Suppressor macrophage treated with lipopolysaccharide for 1 hour (primary cell): ENCODE results near the gene RLN1.
A peak's percentile ranks its signal among the peaks of the same experiment; 100 is the strongest.
"Not testable (repeated sequence)": the region's sequence is repeated elsewhere in the genome, so short reads cannot be mapped to it uniquely, and the experiment has no call there.

Source experiments
- DNase-seq, 3 donors: peaks; one replicate each; pipeline ENCODE4 v3.0.0-alpha.2; 2020 to 2022

RLN1 gene

GRCh38 chr9:5338992-5339981 is at the start of gene RLN1:
Gene RLN1, minus strand, starts transcription at chr9:5339876. Its CDS starts 130 bp downstream, at chr9:5339746.
- not testable (repeated sequence) for DNase-seq

GRCh38 chr9:5389109-5389732 is 49.5 kb upstream of the RLN1 start:
- peak; percentile 26 to 59 (median 37) for DNase-seq

GRCh38 chr9:5388026-5388819 is 48.5 kb upstream of the RLN1 start:
- peak; percentile 54 to 59 (median 59) for DNase-seq

- DNase-seq: no peak
Measured at GRCh38 chr9:5384436-5384835, 44.8 kb upstream of the RLN1 start.

GRCh38 chr9:5382479-5382878 is 42.8 kb upstream of the RLN1 start:
- DNase-seq: no peak

- DNase-seq: no peak
Measured at GRCh38 chr9:5375790-5376477, 36.3 kb upstream of the RLN1 start.

- DNase-seq: no peak
Measured at GRCh38 chr9:5375091-5375490, 35.4 kb upstream of the RLN1 start.

- no peak for DNase-seq
Measured at GRCh38 chr9:5364294-5365024, 24.8 kb upstream of the RLN1 start.

- DNase-seq: peak in 1 of 3 donors; percentile 2
Measured at GRCh38 chr9:5361326-5362010, 21.8 kb upstream of the RLN1 start.

GRCh38 chr9:5360341-5360740 is 20.7 kb upstream of the RLN1 start:
- no peak for DNase-seq

- no peak for DNase-seq
Measured at GRCh38 chr9:5357431-5358105, 17.9 kb upstream of the RLN1 start.

- DNase-seq: no peak
Measured at GRCh38 chr9:5355817-5356216, 16.1 kb upstream of the RLN1 start.

GRCh38 chr9:5355226-5355625 is 15.6 kb upstream of the RLN1 start:
- no peak for DNase-seq

- no peak for DNase-seq
Measured at GRCh38 chr9:5354184-5354583, 14.5 kb upstream of the RLN1 start.

- DNase-seq: no peak
Measured at GRCh38 chr9:5352637-5353248, 13.1 kb upstream of the RLN1 start.

- no peak for DNase-seq
Measured at GRCh38 chr9:5336688-5337087, 3.0 kb downstream of the RLN1 start.

GRCh38 chr9:5331276-5331675 is 8.4 kb downstream of the RLN1 start:
- DNase-seq: not testable (repeated sequence)

GRCh38 chr9:5326893-5327548 is 12.7 kb downstream of the RLN1 start:
- DNase-seq: no peak

GRCh38 chr9:5326187-5326586 is 13.5 kb downstream of the RLN1 start:
- no peak for DNase-seq

GRCh38 chr9:5321601-5322000 is 18.1 kb downstream of the RLN1 start:
- not testable (repeated sequence) for DNase-seq
